Measurements from ENCODE around the gene TNP1.

The TNP1 gene

GRCh38 chr2:216859944-216860343, at the start of gene TNP1:
TSS of gene TNP1 (minus strand) at chr2:216860064. CDS start at chr2:216860034, 30 bp downstream.
- no peak for DNase-seq

- no peak for DNase-seq
Measured at GRCh38 chr2:216908300-216908699, 48.4 kb upstream of the TNP1 start.

DNA sequence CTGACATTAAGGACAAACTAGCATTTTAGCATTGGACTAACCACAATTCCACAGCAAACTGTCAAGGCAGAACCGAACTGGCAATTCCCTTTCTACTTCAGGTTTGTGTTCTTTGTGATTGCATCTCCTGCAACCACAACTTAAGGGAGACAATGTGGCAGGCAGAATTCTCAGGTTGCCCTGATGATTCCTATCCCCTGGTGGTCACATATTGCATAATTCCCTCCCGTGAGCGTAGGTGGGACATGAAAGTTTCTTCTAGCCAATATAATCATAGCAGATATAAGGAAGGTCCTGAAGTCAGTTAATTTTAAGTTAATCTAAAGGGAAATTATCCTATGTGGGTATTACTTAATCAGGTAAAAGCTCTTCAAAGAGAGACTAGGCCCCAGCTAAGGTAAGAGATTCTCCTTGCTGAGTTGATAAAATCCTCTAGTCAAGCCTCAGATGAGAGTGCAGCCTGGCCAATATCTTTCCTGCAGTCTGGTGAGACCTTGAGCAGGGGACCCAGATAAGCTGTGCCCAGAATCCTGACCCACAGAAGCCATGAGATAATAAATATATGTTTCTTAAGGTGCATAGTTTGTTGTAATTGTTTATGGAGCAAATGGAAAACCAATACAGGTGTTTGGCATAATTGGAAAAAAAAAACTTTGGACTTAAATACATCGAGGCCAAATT, 45.9 kb upstream of the TNP1 start:
- no peak for DNase-seq

DNA sequence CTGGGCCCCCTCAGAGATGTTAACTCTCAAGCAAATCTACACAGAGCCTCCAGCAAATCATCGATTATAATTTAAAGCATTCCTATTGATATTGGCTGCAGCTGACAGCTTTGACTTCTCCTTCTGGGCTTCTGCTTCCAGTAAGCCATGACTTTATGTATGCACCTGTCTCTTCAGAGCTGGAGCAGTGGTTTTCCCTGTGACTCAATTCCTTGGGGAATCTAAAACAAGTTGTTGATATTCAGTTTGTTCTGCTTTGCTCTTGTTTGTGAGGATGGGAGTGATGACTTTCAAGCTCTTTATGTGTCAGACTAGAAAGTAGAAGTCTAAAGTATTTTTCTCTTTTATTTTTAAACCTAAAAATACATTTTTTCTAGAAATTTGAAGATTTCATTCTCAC, 45.1 kb upstream of the TNP1 start:
- DNase-seq: no peak

GRCh38 chr2:216904554-216904953, 44.7 kb upstream of the TNP1 start:
- no peak for DNase-seq

- DNase-seq: no peak
Measured at GRCh38 chr2:216903470-216903869, 43.6 kb upstream of the TNP1 start.

- DNase-seq: no peak
Measured at GRCh38 chr2:216901273-216901672, 41.4 kb upstream of the TNP1 start.

DNA sequence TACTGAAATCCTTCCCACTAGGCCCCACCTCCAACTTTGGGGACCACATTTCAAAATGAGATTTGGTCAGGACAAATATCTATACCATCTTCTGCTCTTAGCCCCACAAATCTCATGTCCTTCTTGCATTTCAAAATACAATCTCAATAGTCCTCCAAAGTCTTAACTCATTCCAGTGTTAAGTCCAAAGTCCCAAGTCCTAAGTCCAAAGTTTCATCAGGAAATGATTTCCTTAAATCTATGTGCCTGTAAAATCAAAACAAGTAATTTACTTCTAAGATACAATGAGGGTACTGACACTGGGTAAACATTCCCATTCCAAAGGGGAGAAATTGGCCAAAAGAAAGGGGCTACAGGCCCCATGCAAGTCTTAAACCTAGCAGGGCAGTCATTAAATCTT, 40.5 kb upstream of the TNP1 start:
- no peak for DNase-seq

GRCh38 chr2:216897561-216898203, 37.8 kb upstream of the TNP1 start:
- DNase-seq: no peak

DNA sequence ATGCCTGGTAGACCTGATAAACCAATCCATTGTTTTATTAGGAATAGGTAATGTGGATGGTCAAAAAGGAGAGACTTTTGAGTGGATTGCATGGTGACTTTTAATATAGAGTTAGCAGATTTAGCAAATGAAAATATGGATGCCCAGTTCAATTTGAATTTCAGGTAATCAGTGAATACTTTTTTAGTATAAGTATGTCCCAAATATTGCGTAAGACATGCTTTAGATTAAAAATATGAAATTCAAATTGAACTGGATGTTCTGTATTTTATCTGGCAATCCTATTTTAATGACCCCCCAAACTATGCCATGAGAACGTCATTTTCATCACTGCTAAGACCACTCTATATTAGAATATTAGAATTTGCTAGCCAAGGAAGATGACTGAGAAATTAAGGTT, 30.3 kb upstream of the TNP1 start:
- no peak for DNase-seq

- no peak for DNase-seq
Measured at GRCh38 chr2:216888887-216889622, 29.2 kb upstream of the TNP1 start.

DNA sequence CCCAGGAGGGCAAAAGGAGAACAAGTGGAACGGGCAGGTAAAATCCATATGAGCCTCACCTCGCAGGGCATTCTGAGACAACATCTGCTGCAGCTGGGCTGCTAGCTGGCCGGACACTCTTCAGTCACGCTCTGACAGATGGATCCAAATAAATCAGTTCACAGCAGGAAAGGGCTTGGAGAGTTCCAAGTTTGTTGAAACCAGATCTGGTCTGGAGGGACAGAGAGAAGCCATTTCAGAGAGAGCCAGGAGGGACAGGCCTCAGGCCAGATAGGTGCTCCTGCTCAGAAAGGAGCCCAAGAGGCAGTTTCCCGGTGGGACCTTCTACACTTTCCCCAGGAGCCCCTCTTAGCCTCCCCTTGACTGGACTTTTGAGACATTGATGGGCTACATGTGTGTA, 28.2 kb upstream of the TNP1 start:
- DNase-seq: no peak

GRCh38 chr2:216887138-216887537, 27.3 kb upstream of the TNP1 start:
- no peak for DNase-seq

DNA sequence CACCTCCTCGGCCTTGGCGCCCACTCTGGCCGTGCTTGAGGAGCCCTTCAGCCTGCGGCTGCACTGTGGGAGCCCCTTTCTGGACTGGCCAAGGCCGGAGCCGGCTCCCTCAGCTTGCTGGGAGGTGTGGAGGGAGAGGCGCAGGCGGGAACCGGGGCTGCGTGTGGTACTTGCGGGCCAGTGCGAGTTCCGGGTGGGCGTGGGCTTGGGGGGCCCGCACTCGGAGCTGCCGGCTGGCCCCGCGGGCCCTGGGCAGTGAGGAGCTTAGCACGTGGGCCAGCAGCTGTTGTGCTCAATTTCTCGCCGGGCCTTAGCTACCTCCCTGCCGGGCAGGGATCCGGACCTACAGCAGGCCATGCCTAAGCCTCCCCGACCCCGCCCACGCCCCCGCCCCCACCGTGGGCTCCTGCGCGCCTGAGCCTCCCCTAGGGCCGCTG, 25.3 kb upstream of the TNP1 start:
- DNase-seq: no peak

- no peak for DNase-seq
Measured at GRCh38 chr2:216884347-216884746, 24.5 kb upstream of the TNP1 start.

- DNase-seq: no peak
Measured at GRCh38 chr2:216882876-216883275, 23.0 kb upstream of the TNP1 start.

GRCh38 chr2:216881411-216881810, 21.5 kb upstream of the TNP1 start:
- no peak for DNase-seq

- no peak for DNase-seq
Measured at GRCh38 chr2:216880509-216881184, 20.8 kb upstream of the TNP1 start.

DNA sequence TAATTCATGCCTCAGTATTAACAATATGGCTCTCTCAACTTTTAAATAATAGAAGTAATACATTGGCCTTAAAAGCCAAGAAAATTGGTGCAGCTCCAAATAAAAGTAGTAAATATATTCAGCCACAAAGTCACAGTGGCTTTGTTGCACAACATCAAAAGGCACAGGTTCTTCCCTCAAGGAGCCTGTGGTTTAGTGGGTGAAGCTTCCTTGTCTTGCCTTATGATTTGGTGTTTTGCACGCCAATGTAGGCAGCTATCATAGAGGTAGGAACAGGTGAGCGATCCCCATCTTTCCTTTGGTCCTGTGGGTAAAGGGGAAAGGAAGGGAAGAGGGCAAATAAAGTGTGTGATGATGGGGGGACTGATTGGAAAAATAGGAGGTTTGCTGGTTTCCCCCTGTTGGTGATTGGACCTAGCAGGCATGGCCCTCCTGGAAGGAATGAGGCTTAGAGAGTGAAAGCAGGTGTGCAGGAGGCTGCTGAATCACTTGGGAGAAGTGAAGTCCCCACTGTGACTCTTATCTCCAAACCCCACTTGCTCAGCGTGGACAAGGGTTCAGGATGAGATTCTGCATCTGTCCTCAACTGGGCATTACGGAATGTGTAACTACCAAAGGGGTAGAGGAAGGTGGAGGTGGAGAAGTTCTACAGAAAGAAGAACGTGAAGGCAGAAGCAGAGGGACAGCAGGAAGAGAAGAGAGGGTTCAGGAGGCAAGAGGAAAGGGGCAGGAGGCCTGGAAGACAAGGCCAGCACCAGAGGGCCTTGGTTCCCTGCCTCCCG, 20.1 kb upstream of the TNP1 start:
- DNase-seq: no peak

GRCh38 chr2:216878072-216878471, 18.2 kb upstream of the TNP1 start:
- no peak for DNase-seq

- no peak for DNase-seq
Measured at GRCh38 chr2:216877085-216877484, 17.2 kb upstream of the TNP1 start.

DNA sequence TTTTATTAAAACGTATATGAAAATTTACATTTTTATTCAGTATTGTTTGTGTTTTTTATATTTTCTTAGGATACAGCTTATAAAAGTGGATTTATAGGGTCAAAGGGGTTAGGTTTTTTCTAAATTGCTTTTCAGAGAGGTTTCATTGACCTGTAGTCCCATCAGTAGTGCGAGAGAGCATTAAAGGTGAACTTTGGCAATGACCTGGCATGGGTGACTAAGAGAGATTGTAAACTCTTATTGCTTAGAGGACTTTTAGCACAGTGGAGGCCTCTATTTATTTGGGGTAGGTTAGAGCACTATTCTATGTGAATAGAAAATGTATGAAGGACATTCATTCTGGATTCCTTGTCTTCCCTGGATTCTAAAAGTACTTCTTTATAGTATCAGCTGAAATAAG, 16.0 kb upstream of the TNP1 start:
- DNase-seq: no peak

- DNase-seq: no peak
Measured at GRCh38 chr2:216873573-216873972, 13.7 kb upstream of the TNP1 start.
